Activated CD8-positive, alpha-beta T cell treated with anti-CD3 and anti-CD28 coated beads, Interleukin-2, amount 10 ng/mL, durations not matched to agents 7 days and 5 days (primary cell): Measurements from ENCODE around the gene CCDC106. TPM values are rescaled to one million over a fixed set of nuclear protein-coding genes. Genes with fewer than 3 reads are reported as not detected.

Experiments used
- ATAC-seq: fragments of 150-1000 bp; cut with Tn5 transposase; one replicate; pipeline ENCODE4 v1.10.0; 2021; ENCODE audit warnings: moderate library complexity
- CTCF ChIA-PET: fragments of 350-600 bp; sonication (Branson Sonifier 250); formaldehyde crosslinking; loops from one replicate; lab custom pipeline; 2021; ENCODE audit warnings: antibody characterized with exemption; lab: Charles Lee
- POLR2A ChIA-PET: fragments of 350-600 bp; sonication (Branson Sonifier 250); formaldehyde crosslinking; loops from one replicate; lab custom pipeline; 2021; ENCODE audit warnings: antibody characterized with exemption; lab: Charles Lee
- DNase-seq: peaks from one replicate; pipeline ENCODE4 v3.0.0-alpha.2; 2020
- H3K27ac Mint-ChIP-seq: one replicate; pipeline ENCODE4 v1.8.0; 2021; ENCODE audit warnings: mild to moderate bottlenecking, mixed read lengths
- H3K27me3 Mint-ChIP-seq: one replicate; pipeline ENCODE4 v1.8.0; 2021; ENCODE audit warnings: low read depth, mixed read lengths
- H3K36me3 Mint-ChIP-seq: one replicate; pipeline ENCODE4 v1.8.0; 2021; ENCODE audit warnings: low read depth, mixed read lengths
- H3K4me1 Mint-ChIP-seq: one replicate; pipeline ENCODE4 v1.8.0; 2021; ENCODE audit warnings: low read depth, mixed read lengths
- H3K4me3 Mint-ChIP-seq: one replicate; pipeline ENCODE4 v1.8.0; 2021; ENCODE audit warnings: mild to moderate bottlenecking, mixed read lengths
- H3K9me3 Mint-ChIP-seq: one replicate; pipeline ENCODE4 v1.8.0; 2022; ENCODE audit warnings: mixed read lengths; ENCODE audit not compliant: insufficient read depth
- total RNA-seq, 2 experiments: library from RNA; stranded (reverse); gene quantifications; one replicate each; pipeline ENCODE4 v1.2.3, GENCODE V29; 2021

The CCDC106 gene
- total RNA-seq, 2 experiments from 2014 or later, result 8.7 to 9.4 TPM

DNA sequence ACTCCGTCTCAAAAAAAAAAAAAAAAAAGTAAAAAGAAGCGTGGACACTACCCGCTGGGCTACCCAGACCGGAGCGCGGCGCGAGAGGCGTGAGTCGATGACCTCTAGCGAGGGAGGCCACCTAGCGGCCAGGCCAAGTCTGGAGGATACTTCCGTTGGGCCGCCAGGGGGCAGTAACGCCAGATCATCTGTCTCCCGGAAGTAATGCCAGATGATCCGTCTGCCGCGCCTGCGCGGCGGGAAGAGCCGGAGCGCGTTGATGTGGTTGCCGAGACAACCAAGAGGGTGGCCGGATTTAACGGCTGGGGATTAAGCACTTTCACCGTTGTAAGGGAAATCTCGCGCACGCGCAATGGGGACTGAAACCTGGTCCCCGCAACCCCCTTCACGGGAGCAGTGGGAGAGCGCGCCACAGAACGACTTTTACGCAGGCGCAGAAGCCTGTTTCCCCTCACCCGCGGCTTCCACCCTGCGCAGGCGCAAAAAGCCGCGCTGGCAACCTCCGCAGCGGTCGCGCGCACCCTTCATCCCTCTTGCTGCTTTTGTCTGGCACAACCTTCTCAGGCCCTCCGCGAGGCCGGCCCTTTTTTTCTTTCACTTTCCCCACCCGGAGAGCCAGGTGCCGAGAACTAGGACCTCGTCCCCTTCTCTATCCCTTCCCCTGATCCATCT, 5.8 kb downstream of the CCDC106 start:
- ATAC-seq, result peak; percentile 54
- CTCF ChIA-PET, result interaction anchor here (0.6 to 1.8 kb wide), 32 partner anchors 8 to 1517 kb away, joined by 3 to 33 read pairs (median 4); partner anchors contain the start of genes CNOT3, FIZ1, NAT14 and ZNF581
- H3K27me3 Mint-ChIP-seq, result no peaks in the 10 kb centered on the region
- DNase-seq, result peak; percentile 98
- peaks cover 43% of the 10 kb centered on the region for H3K4me1 Mint-ChIP-seq
- POLR2A ChIA-PET, result interaction anchor here (0.7 to 1.4 kb wide), 13 partner anchors 9 to 1516 kb away, joined by 3 to 7 read pairs (median 4); partner anchors contain the start of genes CNOT3, FIZ1, PPP1R12C and UBE2S
- peak overlapping the region; percentile 83 for H3K4me3 Mint-ChIP-seq
- H3K27ac Mint-ChIP-seq, result peak overlapping the region; percentile 94
- peaks cover 36% of the 10 kb centered on the region for H3K36me3 Mint-ChIP-seq
- no peaks in the 10 kb centered on the region for H3K9me3 Mint-ChIP-seq

DNA sequence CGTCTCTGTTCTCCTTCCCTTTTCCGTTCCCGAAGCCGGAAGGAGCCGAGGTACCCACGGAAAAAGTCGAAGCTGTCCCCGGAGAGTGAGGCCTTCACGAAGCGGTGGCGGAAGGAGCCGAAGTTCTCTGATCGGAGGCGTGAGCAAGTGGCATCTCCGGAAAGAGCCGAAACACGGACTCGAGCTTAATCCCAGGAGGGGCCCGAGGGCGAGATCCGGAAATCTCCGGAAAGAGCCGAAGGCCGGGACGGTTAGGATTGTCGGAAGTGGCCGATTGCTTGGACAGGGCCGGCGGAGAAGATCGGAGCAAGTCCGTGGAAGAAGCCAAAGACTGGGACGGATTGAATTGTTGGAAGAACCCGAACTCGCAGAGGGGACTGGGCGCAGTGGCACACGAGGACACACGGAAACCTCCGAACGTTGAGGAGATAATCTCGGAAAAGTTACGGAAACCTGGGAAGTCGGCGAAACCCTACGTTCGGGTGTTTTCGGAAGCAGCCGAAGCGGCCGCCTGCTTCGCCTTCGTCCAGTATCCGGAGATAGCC, 6.4 kb downstream of the CCDC106 start:
- Mint-ChIP-seq H3K27me3 (no peaks in the 10 kb centered on the region), H3K36me3 (peaks cover 37% of the 10 kb centered on the region), H3K4me1 (peaks cover 43% of the 10 kb centered on the region), H3K4me3 (peak overlapping the region; percentile 83), H3K27ac (peak overlapping the region; percentile 94), H3K9me3 (no peaks in the 10 kb centered on the region)
- CTCF ChIA-PET, result interaction anchor here (0.6 to 1.6 kb wide), 28 partner anchors 9 to 1517 kb away, joined by 3 to 33 read pairs (median 4); partner anchors contain the start of genes CNOT3, FIZ1, NAT14 and ZNF581
- DNase-seq, result peak; percentile 100
- ATAC-seq, result peak; percentile 83
- POLR2A ChIA-PET, result interaction anchor here (0.7 to 1.4 kb wide), 14 partner anchors 9 to 1517 kb away, joined by 3 to 7 read pairs (median 4); partner anchors contain the start of genes CNOT3, EPN1, FIZ1 and PPP1R12C

DNA sequence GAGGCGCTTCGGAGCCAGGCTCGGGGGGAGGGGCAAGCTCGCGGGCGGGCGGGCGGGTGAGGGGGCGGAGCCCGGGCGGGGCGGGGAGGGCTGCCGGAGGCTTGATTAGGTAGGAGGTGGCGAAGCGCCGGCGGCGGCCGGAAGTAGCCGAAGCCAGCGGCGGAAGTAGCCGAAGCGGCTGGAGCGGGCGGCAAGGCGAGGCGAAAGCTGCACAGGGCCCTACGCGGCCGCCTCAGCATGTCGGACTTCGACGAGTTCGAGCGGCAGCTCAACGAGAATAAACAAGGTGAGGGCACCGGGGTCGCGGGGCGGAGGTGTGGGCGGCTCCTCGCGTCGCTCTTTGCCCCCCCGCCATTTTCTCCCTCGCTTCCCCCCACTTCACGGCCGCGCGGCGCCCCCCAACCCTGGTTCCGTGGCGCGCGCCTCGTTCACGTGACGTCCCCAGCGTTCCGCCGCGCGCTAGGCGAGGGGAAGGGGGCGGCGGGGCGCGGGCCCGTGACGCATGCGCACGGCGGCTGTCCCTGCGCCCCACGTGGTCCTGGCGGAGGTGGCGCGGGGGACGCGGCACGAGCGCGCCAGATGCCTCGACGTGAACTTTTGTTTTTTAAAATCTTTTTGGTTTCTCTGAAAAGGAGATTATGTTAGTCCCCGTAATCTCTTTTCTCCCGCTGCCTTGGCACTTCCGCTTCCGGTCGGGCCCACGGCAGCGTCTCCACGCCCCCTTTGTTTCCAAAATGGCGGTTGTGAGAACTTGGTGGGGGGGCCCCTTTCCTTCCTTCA, 7.0 kb downstream of the CCDC106 start, which contains the start of gene U2AF2:
Gene U2AF2, plus strand, starts transcription at position 168 of the 780 bp plus-strand sequence. Its CDS starts 70 bp downstream, at position 238.
- H3K9me3 Mint-ChIP-seq, result no peaks in the 10 kb centered on the region
- H3K36me3 Mint-ChIP-seq, result peaks cover 44% of the 10 kb centered on the region
- peak within 1 kb of the TSS; percentile 97 for H3K27ac Mint-ChIP-seq
- H3K27me3 Mint-ChIP-seq, result no peaks in the 10 kb centered on the region
- H3K4me1 Mint-ChIP-seq, result peaks cover 43% of the 10 kb centered on the region
- H3K4me3 Mint-ChIP-seq, result peak within 1 kb of the TSS; percentile 83
- ChIA-PET CTCF (interaction anchor here (0.6 to 1.6 kb wide), 28 partner anchors 10 to 1518 kb away, joined by 3 to 33 read pairs (median 4); partner anchors contain the start of genes CNOT3, FIZ1, NAT14 and ZNF581), POLR2A (interaction anchor here (0.8 to 1.4 kb wide), 13 partner anchors 10 to 537 kb away, joined by 3 to 7 read pairs (median 4); partner anchors contain the start of genes EPN1, FIZ1, PPP1R12C and UBE2S)
- peak; percentile 96 for DNase-seq
- peak; percentile 58 for ATAC-seq

DNA sequence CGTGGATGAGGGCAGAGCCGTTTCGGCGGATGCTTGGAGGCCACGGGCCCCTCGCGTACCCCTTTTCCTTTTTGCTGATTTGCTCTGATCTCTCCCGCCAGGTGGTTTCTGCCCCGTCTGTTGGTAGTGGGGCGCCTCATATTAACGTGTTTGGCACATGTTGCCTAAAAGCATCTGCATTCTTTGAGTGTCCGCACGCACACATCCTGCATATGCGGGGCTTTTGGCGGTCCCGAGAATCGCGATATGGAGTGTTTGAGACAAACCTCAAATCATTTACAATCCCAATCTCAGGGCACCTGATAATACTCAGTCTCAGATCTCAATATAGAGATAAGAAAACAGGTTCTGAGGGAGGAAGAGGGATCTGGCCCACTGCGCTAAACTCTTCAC, 7.6 kb downstream of the CCDC106 start:
- POLR2A ChIA-PET, result no interaction called here
- no peak for ATAC-seq
- CTCF ChIA-PET, result interaction anchor here (1.0 kb wide), 1 partner anchor 23 kb away, joined by 7 read pairs; no protein-coding TSS in a partner anchor

GRCh38 chr19:55656552-55656951, 8.5 kb downstream of the CCDC106 start:
- Mint-ChIP-seq H3K4me1 (peaks cover 43% of the 10 kb centered on the region), H3K36me3 (peaks cover 54% of the 10 kb centered on the region)
- no peak for ATAC-seq

More for the DNA sequence above, 7.6 kb downstream of the CCDC106 start:
- Mint-ChIP-seq H3K9me3 (no peaks in the 10 kb centered on the region), H3K4me3 (peak overlapping the region; percentile 83), H3K27me3 (no peaks in the 10 kb centered on the region), H3K27ac (peak overlapping the region; percentile 97), H3K36me3 (peaks cover 47% of the 10 kb centered on the region), H3K4me1 (peaks cover 41% of the 10 kb centered on the region)
- no peak for DNase-seq

DNA sequence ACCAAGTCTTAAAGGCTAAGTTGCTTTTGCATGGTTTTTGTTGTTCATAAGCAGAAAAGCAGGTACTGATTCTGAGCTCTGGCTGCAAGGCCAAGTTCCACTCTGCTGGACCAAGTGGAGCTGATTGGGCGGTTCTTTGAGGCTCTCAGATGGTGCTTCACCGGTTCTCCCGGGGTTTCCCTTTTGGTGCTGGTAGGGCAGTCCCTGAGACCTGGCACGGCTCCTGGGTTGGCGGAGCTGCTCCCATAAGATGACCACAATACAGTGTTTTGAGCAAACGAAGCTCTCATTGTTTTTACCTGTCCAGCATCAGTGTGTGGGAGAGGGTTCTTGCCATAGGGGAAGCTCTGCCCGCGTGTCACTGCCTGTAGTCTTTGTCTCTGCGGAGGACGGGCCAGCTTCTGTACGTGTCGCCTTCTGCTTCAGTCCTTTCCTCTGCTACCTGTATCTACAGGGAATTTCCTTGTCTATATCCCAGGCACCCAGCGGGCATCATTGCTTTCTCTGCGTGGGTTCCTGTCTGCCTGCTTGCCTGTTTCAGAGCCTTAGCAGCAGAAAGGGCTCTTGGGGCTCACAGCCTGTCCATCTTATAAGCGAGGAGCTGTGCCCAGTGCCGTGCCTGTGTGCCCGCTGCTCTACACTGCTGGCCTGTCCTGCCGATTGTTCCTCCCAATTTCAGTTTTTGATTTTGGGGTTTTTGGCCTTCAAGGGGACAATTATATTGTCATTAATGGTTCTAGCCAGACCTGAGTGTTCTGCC, 9.2 kb downstream of the CCDC106 start:
- CTCF ChIA-PET, result interaction anchor here (0.7 to 1.6 kb wide), 4 partner anchors 14 to 196 kb away, joined by 3 to 9 read pairs (median 3); partner anchors contain the start of gene ISOC2
- Mint-ChIP-seq H3K9me3 (no peaks in the 10 kb centered on the region), H3K27ac (peak overlapping the region; percentile 76), H3K4me1 (peaks cover 48% of the 10 kb centered on the region), H3K36me3 (peaks cover 58% of the 10 kb centered on the region), H3K4me3 (peak overlapping the region; percentile 83), H3K27me3 (no peaks in the 10 kb centered on the region)
- POLR2A ChIA-PET, result interaction anchor here (1.1 to 1.3 kb wide), 2 partner anchors 15 to 30 kb away, joined by 3 read pairs; no protein-coding TSS in a partner anchor
- ATAC-seq (no peak), DNase-seq (no peak)

More at GRCh38 chr19:55656552-55656951, 8.5 kb downstream of the CCDC106 start:
- peak overlapping the region; percentile 83 for H3K4me3 Mint-ChIP-seq
- H3K9me3 Mint-ChIP-seq, result no peaks in the 10 kb centered on the region
- no peak for DNase-seq
- H3K27ac Mint-ChIP-seq, result peak overlapping the region; percentile 97
- ChIA-PET POLR2A (interaction anchor here (1.3 kb wide), 1 partner anchor 16 kb away, joined by 3 read pairs; no protein-coding TSS in a partner anchor), CTCF (interaction anchor here (0.7 to 1.6 kb wide), 5 partner anchors 15 to 195 kb away, joined by 3 to 9 read pairs (median 3); partner anchors contain the start of gene ISOC2)
- no peaks in the 10 kb centered on the region for H3K27me3 Mint-ChIP-seq

DNA sequence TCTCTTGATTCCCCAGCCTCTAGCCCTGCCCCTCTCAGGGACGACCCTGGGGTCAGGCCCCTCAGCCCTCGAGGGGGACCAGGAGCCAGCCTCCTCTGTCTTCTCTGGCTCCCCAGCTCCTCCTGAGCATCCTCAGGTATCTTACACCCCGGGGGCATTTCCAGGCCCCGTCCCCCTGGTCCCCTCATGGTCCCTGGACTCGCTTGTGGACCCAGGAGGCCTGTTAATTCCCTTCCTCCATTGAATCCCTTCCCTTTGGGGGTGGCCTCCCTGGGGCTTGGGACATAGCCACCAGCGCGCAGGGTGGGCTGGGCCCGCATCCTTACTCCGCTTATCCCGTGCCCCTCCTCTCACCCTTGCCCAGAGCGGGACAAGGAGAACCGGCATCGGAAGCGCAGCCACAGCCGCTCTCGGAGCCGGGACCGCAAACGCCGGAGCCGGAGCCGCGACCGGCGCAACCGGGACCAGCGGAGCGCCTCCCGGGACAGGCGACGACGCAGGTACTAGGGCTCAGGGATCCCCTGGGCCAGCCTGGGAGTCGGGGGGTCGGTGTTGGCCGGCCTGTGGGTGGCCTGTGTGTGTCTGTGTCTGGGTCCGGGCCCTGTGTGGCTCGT, 10.9 kb downstream of the CCDC106 start:
- no peaks in the 10 kb centered on the region for H3K27me3 Mint-ChIP-seq
- ChIA-PET CTCF (no interaction called here), POLR2A (interaction anchor here (0.7 kb wide), 1 partner anchor 26 kb away, joined by 3 read pairs; no protein-coding TSS in a partner anchor)
- ATAC-seq (no peak), DNase-seq (no peak)
- peaks cover 51% of the 10 kb centered on the region for H3K4me1 Mint-ChIP-seq
- H3K4me3 Mint-ChIP-seq, result no peak overlapping the region
- H3K36me3 Mint-ChIP-seq, result peaks cover 72% of the 10 kb centered on the region
- H3K9me3 Mint-ChIP-seq, result no peaks in the 10 kb centered on the region
- H3K27ac Mint-ChIP-seq, result peak overlapping the region; percentile 67

DNA sequence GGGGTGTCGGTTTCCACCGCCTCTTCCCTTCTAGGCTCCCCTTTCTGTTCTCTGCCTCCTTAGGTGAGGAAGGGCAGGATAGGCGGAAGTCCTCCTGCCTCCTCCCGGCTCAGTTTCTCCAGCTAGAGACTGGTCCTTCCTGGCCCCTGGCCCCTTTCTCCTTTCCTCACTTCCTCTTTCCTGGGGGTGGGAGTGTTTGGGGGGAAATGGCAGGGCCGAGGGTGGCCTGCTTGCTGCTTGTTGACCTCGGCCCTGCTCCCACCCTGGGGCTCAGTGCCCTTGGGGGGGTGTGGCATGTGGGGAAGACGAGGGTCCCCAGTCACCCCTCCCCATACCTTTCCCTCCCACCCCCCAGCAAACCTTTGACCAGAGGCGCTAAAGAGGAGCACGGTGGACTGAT, 11.8 kb downstream of the CCDC106 start:
- Mint-ChIP-seq H3K9me3 (no peaks in the 10 kb centered on the region), H3K4me1 (peaks cover 51% of the 10 kb centered on the region), H3K36me3 (peaks cover 76% of the 10 kb centered on the region), H3K4me3 (no peak overlapping the region), H3K27ac (peak overlapping the region; percentile 39), H3K27me3 (no peaks in the 10 kb centered on the region)
- DNase-seq (no peak), ATAC-seq (no peak)
- ChIA-PET CTCF (no interaction called here), POLR2A (no interaction called here)

DNA sequence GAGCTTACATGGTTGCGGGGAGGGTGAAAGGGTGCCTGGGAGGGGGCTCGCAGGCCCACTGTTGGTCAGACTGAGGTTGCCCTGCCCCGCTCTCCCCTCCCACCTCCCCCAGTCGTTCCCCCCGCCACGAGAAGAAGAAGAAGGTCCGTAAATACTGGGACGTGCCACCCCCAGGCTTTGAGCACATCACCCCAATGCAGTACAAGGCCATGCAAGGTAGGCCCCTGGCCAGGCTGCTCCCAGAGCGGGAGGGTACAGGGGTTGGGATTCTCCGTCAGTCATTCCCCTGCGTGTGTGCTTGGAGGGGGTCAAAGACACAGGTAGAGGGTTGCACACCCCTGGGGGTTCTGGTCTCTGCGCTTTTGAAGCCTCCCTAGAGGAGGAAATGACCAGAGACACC, 12.4 kb downstream of the CCDC106 start:
- no peaks in the 10 kb centered on the region for H3K27me3 Mint-ChIP-seq
- no peak overlapping the region for H3K4me3 Mint-ChIP-seq
- ChIA-PET CTCF (no interaction called here), POLR2A (no interaction called here)
- peaks cover 51% of the 10 kb centered on the region for H3K4me1 Mint-ChIP-seq
- H3K27ac Mint-ChIP-seq, result no peak overlapping the region
- DNase-seq (no peak), ATAC-seq (no peak)
- peaks cover 78% of the 10 kb centered on the region for H3K36me3 Mint-ChIP-seq
- H3K9me3 Mint-ChIP-seq, result no peaks in the 10 kb centered on the region

- Mint-ChIP-seq H3K4me1 (peaks cover 48% of the 10 kb centered on the region), H3K27ac (no peak overlapping the region)
These were observed 13.0 kb downstream of the CCDC106 start for GRCh38 chr19:55660991-55661390.

More at GRCh38 chr19:55660991-55661390, 13.0 kb downstream of the CCDC106 start:
- ATAC-seq (no peak), DNase-seq (no peak)
- ChIA-PET POLR2A (no interaction called here), CTCF (no interaction called here)
- Mint-ChIP-seq H3K9me3 (no peaks in the 10 kb centered on the region), H3K27me3 (no peaks in the 10 kb centered on the region), H3K4me3 (no peak overlapping the region), H3K36me3 (peaks cover 75% of the 10 kb centered on the region)
